ENCODE results near the gene ADAMTS17.

Gene ADAMTS17, protein sequence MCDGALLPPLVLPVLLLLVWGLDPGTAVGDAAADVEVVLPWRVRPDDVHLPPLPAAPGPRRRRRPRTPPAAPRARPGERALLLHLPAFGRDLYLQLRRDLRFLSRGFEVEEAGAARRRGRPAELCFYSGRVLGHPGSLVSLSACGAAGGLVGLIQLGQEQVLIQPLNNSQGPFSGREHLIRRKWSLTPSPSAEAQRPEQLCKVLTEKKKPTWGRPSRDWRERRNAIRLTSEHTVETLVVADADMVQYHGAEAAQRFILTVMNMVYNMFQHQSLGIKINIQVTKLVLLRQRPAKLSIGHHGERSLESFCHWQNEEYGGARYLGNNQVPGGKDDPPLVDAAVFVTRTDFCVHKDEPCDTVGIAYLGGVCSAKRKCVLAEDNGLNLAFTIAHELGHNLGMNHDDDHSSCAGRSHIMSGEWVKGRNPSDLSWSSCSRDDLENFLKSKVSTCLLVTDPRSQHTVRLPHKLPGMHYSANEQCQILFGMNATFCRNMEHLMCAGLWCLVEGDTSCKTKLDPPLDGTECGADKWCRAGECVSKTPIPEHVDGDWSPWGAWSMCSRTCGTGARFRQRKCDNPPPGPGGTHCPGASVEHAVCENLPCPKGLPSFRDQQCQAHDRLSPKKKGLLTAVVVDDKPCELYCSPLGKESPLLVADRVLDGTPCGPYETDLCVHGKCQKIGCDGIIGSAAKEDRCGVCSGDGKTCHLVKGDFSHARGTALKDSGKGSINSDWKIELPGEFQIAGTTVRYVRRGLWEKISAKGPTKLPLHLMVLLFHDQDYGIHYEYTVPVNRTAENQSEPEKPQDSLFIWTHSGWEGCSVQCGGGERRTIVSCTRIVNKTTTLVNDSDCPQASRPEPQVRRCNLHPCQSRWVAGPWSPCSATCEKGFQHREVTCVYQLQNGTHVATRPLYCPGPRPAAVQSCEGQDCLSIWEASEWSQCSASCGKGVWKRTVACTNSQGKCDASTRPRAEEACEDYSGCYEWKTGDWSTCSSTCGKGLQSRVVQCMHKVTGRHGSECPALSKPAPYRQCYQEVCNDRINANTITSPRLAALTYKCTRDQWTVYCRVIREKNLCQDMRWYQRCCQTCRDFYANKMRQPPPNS

DNA sequence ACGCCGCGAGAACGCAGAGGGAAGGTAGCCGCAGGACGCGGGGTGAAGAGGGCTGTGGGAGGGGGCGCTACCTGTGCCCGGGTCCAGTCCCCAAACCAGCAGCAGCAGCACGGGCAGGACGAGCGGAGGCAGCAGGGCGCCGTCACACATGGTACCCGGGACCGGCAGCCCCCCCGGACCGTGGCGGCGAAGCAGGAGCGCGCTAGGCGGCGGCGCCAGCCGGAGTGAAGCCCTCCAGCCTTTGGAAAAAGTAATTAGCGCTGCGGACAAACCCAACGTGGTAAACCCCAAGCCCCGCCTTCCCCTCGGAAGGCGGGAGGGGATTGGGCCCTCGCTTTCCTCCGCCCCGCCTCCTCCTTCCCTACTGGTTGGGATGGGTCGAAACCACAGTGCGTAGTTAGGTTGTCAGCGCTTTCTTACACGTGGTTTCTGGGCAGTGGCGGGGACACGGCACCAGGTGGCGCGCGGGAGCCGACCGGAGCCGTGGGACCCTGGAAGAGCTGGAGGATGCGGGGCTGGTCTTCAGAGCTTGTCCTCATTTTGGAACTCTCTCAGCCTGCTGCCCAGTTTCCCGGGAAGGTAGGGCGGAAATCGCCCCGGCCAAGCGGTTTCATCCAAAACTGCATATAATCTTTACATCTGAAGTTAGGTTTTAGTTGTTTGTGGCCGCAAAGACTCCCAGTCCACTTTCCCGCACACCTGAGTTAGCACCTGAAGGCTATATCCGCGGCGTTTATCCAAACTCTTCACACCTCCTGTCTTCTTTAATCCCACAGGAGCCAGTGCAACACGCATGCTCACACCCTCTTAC is at the start of gene ADAMTS17:
Gene ADAMTS17, minus strand, starts transcription at position 226 of the 811 bp plus-strand sequence. Its CDS starts 76 bp downstream, at position 150.
- H3K27me3 ChIP-seq (ENCODE audit: control insufficient read depth, insufficient read depth, low read length) = peaks cover 58% of the 10 kb centered on the region
- peaks cover 4% of the 10 kb centered on the region for H3K4me1 ChIP-seq (ENCODE audit: control insufficient read depth, insufficient read depth, low read length)
- no peaks in the 10 kb centered on the region for H3K9me3 ChIP-seq (ENCODE audit: control insufficient read depth, insufficient read depth, low read length)
- no peak within 1 kb of the TSS for H3K9ac ChIP-seq (ENCODE audit: low read depth, low read length)
- peak within 1 kb of the TSS; percentile 58 for H3K4me3 ChIP-seq (ENCODE audit: low read depth, low read length)
- no peaks in the 10 kb centered on the region for H3K36me3 ChIP-seq (ENCODE audit: control insufficient read depth, insufficient read depth, low read length)

DNA sequence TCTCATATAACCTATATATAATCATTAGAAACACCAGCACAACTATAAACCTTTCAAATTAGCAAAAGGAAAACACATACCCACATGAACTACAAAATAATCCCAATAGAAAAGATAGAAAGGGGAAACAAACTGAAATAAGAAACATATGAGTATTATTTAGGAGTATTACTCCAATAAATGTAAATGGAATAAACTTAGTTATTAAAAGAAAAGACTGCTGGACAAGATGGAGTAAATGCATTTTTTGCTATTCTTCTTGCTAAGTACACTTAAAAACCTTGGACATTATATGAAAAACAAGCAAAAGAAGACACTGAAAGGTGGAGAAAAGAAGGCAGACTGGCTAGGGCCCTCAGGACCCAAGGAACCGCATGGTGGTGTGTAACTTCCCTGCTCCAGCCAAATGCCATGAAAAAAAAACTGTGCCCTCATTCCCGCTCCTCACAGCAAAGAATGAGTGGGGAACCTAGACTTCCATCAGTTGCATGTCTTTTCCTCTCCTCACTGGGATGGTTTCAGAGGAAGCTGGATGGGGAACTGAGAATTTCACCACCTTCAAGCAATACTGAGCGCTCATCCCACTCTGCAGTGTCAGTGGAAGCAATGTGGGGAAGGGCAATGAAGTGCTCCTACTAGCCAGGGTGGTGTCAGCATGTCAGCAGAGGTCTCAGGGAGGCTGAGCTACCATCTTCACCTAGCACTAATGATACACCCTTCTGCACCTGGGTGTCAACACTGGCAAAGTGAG is 43.7 kb upstream of the ADAMTS17 start:
- no peaks in the 10 kb centered on the region for H3K36me3 ChIP-seq (ENCODE audit: control insufficient read depth, insufficient read depth, low read length)
- H3K27me3 ChIP-seq (ENCODE audit: control insufficient read depth, insufficient read depth, low read length) = no peaks in the 10 kb centered on the region
- H3K4me1 ChIP-seq (ENCODE audit: control insufficient read depth, insufficient read depth, low read length) = no peaks in the 10 kb centered on the region
- H3K9me3 ChIP-seq (ENCODE audit: control insufficient read depth, insufficient read depth, low read length) = peaks cover 4% of the 10 kb centered on the region
- no peak overlapping the region for H3K9ac ChIP-seq (ENCODE audit: low read depth, low read length)
- no peak overlapping the region for H3K4me3 ChIP-seq (ENCODE audit: low read depth, low read length)

DNA sequence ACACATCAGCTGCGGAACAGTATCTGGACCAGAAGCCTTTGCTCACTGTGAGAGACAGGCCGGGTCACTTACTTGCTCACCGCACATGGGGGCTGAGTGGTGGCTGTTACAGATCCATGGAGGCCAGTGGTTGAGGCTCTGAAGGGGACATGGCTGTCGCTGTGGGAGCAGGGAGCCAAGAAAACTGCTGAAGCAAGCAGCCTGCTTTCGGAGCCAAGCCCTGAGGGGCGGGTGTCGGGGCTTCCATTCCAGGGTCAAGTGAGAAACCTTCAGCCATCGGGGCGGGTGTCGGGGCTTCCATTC is 42.3 kb upstream of the ADAMTS17 start:
- Histone ChIP-seq H3K27me3 (ENCODE audit: control insufficient read depth, insufficient read depth, low read length) (no peaks in the 10 kb centered on the region), H3K36me3 (ENCODE audit: control insufficient read depth, insufficient read depth, low read length) (no peaks in the 10 kb centered on the region), H3K4me1 (ENCODE audit: control insufficient read depth, insufficient read depth, low read length) (no peaks in the 10 kb centered on the region), H3K9ac (ENCODE audit: low read depth, low read length) (no peak overlapping the region), H3K4me3 (ENCODE audit: low read depth, low read length) (no peak overlapping the region), H3K9me3 (ENCODE audit: control insufficient read depth, insufficient read depth, low read length) (peaks cover 4% of the 10 kb centered on the region)

DNA sequence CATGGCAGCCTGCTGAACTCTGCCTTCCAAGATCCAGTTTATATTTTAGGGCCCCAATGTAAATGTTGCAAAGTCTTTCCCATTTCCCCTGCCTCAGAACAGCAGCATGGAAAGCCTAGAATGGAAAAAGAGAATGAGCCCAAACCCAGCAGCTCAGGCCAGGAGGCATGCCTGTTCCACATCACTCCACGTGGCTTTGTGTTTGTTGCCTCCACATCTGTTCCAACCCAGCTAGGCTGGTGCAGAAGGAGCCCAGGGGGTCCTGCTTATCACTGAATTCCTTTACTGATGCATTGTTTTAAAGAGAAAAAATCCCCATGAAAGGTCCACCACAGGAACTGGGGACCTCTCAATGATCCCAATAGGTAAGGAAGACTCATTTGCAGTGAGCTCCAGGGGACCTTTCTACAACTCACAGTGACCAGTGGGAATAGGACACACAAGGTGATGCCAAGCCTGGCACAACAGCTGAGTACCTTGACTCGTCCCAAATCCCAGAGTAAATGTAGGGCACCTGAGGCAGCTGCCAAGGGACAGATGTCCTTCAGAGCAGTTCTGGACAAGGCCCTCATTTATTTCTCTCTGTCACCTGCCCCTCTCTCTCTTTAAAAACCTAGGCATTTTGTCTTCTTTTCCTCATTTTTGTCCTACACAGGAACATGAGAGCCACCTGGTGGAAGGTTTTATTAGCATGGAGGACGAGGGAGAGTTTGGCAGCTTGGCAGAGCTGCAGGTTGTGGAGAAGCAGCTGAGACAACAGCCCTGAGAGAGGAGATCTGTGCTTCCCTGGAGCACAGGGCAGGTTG is 41.7 kb upstream of the ADAMTS17 start:
- no peaks in the 10 kb centered on the region for H3K36me3 ChIP-seq (ENCODE audit: control insufficient read depth, insufficient read depth, low read length)
- peaks cover 4% of the 10 kb centered on the region for H3K9me3 ChIP-seq (ENCODE audit: control insufficient read depth, insufficient read depth, low read length)
- H3K4me3 ChIP-seq (ENCODE audit: low read depth, low read length) = no peak overlapping the region
- no peak overlapping the region for H3K9ac ChIP-seq (ENCODE audit: low read depth, low read length)
- H3K4me1 ChIP-seq (ENCODE audit: control insufficient read depth, insufficient read depth, low read length) = no peaks in the 10 kb centered on the region
- H3K27me3 ChIP-seq (ENCODE audit: control insufficient read depth, insufficient read depth, low read length) = no peaks in the 10 kb centered on the region

DNA sequence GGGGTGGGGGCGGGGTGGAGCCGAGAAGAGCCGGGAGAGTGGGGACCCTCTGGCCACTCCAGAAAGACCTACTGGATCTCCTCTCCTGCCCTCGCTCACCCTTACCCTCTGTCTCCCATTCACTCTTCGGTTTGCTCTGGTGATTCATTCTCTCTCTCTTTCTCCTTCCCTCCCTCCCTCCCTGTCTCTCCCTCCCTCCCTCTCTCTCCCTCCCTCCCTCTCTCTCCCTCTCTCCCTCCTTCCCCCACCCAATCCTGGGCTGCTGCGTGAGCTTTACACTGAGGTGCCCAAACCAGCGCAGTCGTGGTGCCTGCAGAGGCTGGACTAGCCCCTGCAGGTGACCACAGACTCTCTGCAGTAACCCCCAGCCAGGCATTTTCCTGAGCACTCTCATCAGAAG is 32.2 kb upstream of the ADAMTS17 start:
- Histone ChIP-seq H3K4me3 (ENCODE audit: low read depth, low read length) (peak overlapping the region; percentile 68), H3K36me3 (ENCODE audit: control insufficient read depth, insufficient read depth, low read length) (no peaks in the 10 kb centered on the region), H3K9me3 (ENCODE audit: control insufficient read depth, insufficient read depth, low read length) (no peaks in the 10 kb centered on the region), H3K4me1 (ENCODE audit: control insufficient read depth, insufficient read depth, low read length) (no peaks in the 10 kb centered on the region), H3K9ac (ENCODE audit: low read depth, low read length) (no peak overlapping the region), H3K27me3 (ENCODE audit: control insufficient read depth, insufficient read depth, low read length) (peaks cover 30% of the 10 kb centered on the region)

DNA sequence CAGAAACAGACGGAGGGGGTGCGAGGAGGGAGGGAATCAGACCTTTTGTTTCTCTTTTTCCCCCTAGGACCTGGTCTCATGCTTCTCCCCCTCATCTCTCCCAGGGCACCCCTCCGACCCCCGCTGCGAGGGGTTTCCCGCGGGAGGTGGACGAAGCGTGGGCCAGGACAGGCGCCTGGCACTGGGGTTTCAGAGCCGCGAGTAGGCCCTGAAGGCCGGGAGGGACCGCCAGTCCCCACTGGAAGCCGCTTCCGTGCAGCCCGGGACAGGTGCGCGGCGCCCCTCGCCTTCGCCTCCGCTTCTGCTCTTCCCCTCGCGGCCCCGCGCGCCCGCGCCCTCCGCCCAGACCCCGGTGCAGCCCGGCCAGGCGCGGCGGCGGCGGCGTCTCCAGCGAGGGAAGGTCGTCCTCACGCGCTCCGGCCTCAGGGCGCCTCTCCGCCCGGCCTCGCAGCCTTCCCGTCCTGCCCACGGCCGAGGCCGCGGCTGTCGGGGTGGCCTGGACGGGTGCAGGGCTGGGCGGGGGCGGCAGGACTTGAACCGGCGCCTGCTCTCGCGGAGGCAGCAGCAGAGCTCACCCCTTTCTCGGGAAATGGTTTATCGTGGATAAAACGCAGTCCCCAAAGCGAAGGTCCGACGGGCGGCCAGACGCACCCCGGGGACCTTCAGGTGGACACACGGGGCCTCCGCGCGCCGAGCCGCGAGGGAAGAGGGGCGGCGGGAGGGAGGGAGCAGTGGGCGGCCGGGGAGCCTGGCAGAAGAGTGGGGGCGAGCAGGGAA is 31.5 kb upstream of the ADAMTS17 start:
- Histone ChIP-seq H3K9me3 (ENCODE audit: control insufficient read depth, insufficient read depth, low read length) (no peaks in the 10 kb centered on the region), H3K4me3 (ENCODE audit: low read depth, low read length) (peak overlapping the region; percentile 68), H3K27me3 (ENCODE audit: control insufficient read depth, insufficient read depth, low read length) (peaks cover 30% of the 10 kb centered on the region), H3K4me1 (ENCODE audit: control insufficient read depth, insufficient read depth, low read length) (no peaks in the 10 kb centered on the region), H3K36me3 (ENCODE audit: control insufficient read depth, insufficient read depth, low read length) (no peaks in the 10 kb centered on the region), H3K9ac (ENCODE audit: low read depth, low read length) (no peak overlapping the region)

DNA sequence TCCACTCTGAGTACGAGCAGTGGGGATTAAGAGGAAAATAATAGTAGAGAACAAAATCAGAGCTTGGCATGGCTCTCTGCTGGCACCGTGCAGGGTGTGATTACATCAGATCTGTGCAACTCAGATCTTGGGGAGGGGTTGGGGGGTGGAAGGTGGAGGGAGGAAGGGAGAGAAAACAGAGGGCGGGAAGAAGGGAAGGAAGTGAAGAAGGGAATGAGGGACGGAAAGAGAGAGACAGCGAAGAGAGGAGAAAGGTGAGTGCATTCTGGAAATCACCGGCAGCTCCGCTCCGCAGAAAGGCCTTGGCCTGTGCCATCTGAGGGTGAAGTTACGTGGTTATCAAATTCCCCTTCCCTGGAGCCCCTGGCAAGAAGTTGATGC is 31.0 kb upstream of the ADAMTS17 start:
- Histone ChIP-seq H3K9me3 (ENCODE audit: control insufficient read depth, insufficient read depth, low read length) (no peaks in the 10 kb centered on the region), H3K4me3 (ENCODE audit: low read depth, low read length) (peak overlapping the region; percentile 68), H3K36me3 (ENCODE audit: control insufficient read depth, insufficient read depth, low read length) (no peaks in the 10 kb centered on the region), H3K9ac (ENCODE audit: low read depth, low read length) (no peak overlapping the region), H3K4me1 (ENCODE audit: control insufficient read depth, insufficient read depth, low read length) (no peaks in the 10 kb centered on the region), H3K27me3 (ENCODE audit: control insufficient read depth, insufficient read depth, low read length) (peaks cover 30% of the 10 kb centered on the region)

DNA sequence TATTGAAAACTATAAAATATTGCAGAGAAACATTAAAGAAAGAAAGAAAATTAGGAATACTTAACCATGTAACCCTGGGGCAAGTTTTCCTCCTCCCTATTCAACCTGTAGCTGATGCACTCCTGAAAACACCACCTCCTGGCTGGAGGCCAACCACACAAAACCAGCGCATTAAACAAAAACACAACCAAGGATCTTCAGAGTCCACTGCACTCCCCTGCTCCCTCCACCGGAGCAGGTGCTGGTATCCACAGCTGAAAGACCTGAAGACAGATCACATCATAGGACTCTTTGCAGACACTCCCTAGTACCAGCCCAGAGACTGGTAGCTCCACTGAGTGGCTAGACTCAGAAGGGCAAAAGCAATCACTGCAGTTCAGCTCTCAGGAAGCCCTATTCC is 13.6 kb upstream of the ADAMTS17 start:
- H3K4me1 ChIP-seq (ENCODE audit: control insufficient read depth, insufficient read depth, low read length) = no peaks in the 10 kb centered on the region

DNA sequence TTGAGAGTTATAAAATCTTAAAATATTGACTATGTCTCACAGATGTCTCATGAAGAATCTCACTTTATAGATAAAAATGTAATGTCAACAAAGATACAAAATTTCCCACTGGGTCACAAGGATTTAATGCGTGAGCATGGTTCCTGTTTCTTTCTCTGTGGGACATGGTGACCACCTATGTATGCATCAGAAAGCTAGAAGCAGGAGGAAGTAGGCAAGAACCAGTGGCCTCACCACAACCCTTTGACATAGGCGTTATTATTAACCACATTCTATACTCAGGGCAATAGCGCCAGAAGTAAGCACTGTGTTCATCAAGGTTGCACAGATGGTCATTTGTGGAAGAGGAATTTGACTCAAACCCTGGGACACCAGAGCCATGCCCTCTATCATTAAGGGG is 11.7 kb upstream of the ADAMTS17 start:
- Histone ChIP-seq H3K36me3 (ENCODE audit: control insufficient read depth, insufficient read depth, low read length) (no peaks in the 10 kb centered on the region), H3K9me3 (ENCODE audit: control insufficient read depth, insufficient read depth, low read length) (no peaks in the 10 kb centered on the region), H3K4me1 (ENCODE audit: control insufficient read depth, insufficient read depth, low read length) (no peaks in the 10 kb centered on the region), H3K4me3 (ENCODE audit: low read depth, low read length) (no peak overlapping the region), H3K27me3 (ENCODE audit: control insufficient read depth, insufficient read depth, low read length) (peaks cover 11% of the 10 kb centered on the region), H3K9ac (ENCODE audit: low read depth, low read length) (no peak overlapping the region)

More for the DNA sequence above, 13.6 kb upstream of the ADAMTS17 start:
- H3K4me3 ChIP-seq (ENCODE audit: low read depth, low read length) = no peak overlapping the region
- no peaks in the 10 kb centered on the region for H3K27me3 ChIP-seq (ENCODE audit: control insufficient read depth, insufficient read depth, low read length)
- no peak overlapping the region for H3K9ac ChIP-seq (ENCODE audit: low read depth, low read length)
- no peaks in the 10 kb centered on the region for H3K36me3 ChIP-seq (ENCODE audit: control insufficient read depth, insufficient read depth, low read length)
- no peaks in the 10 kb centered on the region for H3K9me3 ChIP-seq (ENCODE audit: control insufficient read depth, insufficient read depth, low read length)
